ENCODE results near the gene UBQLN3.
A peak's percentile ranks its signal among the peaks of the same experiment; 100 is the strongest.

The UBQLN3 gene

DNA sequence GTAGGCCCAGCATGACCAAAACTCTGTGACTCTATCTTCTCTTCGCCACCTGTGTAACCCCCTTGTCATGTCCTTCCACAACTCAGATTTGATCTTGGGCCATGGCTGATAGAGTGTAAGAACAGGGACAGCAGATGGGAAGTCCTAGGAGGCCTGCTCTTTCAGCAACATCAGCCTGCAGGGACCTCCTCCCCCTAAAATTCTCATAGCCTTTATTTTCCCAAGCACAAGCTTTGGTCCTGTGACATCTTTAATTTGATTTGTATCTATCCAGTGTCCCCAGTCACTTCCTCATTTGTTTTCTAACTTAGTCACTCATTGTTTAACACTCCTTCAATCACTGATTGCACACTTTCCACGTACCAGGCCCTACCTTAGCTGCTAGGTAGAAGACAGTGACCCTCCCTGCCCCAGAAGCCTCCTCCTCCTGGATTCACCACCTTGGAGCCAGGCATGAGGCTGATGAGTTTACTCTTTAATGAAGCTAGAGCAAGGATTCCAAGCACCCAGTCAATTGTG is 5.3 kb downstream of the UBQLN3 start:
- no peak for DNase-seq

DNA sequence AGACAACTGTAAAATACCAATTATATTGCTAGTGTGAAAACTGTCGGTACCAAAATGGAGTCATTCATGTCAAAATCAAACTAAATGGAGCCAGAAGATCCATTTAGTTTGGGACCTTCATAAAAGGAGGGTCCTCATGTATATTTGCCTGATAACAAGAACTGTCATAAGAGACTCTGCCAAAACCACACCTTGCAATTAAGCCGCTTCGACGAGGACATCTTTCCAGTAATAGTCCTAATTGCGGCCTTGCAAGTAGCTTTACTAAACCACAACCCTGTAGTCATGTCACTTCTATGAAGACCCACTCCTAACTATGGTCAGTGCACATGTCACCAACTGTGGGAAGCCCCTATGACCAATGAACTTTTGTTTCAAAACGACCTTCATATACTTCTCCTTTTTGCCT is 9.4 kb downstream of the UBQLN3 start:
- DNase-seq, result no peak

DNA sequence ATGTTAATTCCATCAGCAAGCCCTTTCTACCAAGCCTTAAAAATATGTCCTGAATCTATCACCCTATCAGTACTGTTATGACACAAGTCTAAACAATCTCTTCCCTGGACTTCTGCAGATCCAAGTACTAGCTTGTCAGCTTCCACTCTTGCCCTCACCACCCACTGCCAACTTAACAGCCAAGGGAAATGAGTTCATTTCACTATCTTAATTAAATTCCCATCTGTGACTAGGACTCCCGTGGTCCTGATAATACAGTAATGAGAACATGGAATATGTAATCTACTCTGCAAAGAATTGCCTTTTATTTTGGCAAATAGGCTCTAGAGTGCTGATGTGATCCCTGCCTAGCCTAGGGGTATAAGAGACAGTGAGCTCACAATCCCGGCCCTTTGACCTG is 10.1 kb downstream of the UBQLN3 start:
- DNase-seq, result no peak

DNA sequence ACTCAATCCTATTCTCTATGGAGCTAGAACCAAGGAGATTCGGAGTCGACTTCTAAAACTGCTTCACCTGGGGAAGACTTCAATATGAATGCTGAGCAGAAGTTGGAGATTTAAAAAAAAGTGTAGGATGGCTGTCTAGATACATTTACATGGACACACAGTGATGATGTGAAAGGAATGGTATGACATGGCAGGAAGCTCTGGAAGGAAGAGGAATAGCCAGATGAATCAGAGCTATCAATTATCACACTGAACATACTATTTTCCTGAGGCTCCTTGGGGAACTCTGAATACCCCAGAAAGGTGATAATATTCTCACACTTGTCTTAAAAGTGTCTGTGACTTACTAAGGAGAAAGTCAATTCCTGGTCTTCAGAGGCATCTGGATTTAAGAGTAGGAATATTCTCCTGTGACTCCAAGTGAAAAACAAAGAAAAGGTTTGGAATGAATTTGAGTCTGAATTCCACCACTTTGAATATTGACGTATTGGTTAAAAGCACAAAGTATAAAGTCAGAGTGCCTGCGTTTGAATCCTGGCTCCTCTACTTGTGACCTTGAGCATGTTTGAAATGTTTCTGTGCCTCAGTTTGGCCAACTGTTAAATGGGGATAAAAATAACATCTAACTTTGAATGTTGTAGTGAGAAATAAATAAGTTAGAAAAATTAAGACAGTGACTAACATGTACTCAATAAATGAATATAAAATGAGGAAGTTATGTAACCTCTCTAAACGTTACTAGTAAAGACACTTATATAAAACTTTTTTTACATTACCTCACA is 20.0 kb downstream of the UBQLN3 start:
- DNase-seq, result no peak

DNA sequence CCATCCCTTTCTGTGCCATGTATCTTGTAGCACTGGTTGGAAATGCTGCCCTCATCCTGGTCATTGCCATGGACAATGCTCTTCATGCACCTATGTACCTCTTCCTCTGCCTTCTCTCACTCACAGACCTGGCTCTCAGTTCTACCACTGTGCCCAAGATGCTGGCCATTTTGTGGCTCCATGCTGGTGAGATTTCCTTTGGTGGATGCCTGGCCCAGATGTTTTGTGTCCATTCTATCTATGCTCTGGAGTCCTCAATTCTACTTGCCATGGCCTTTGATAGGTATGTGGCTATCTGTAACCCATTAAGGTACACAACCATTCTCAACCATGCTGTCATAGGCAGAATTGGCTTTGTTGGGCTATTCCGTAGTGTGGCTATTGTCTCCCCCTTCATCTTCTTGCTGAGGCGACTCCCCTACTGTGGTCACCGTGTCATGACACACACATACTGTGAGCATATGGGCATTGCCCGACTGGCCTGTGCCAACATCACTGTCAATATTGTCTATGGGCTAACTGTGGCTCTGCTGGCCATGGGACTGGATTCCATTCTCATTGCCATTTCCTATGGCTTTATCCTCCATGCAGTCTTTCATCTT is 20.9 kb downstream of the UBQLN3 start:
- DNase-seq, result no peak

DNA sequence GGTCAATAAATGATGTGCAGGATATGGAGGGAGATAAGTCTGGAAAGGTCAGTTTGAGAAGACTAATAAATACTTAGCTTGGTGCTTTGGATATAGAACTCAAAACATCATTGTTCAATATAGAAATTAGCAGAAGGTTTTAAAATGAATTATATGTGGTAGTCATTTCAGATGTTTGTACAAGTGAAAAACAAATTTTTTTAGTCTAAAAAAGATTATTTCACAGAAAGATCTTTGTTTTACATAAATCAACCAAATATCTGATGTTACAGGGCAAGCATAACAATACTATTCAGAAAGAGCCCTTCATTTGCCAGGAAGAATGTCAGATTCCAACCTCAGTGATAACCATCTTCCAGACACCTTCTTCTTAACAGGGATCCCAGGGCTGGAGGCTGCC is 21.4 kb downstream of the UBQLN3 start, which contains the start of gene OR52D1:
Gene OR52D1, plus strand, starts transcription at position 301 of the 400 bp plus-strand sequence. Its CDS starts 22 bp downstream, at position 323.
- DNase-seq, result no peak

DNA sequence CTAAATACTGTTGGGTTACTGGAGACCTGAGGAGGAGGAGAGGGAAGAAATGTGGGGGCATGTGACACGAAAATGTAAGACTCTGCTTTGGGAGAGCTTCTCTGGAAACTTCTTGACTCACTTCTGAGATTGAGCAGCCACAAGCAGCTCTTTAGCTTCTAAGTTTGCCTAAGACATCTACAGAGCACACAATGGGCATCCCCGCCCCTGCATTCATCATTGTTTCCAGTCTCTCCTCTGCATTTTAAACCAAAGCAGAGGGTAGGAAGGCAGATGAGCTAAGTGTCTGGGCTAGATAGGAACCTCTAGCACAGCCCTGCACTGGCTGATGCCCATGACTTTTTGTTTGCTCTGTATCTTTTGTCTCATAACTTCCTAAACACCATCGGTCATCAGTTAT is 23.3 kb downstream of the UBQLN3 start:
- no peak for DNase-seq

DNA sequence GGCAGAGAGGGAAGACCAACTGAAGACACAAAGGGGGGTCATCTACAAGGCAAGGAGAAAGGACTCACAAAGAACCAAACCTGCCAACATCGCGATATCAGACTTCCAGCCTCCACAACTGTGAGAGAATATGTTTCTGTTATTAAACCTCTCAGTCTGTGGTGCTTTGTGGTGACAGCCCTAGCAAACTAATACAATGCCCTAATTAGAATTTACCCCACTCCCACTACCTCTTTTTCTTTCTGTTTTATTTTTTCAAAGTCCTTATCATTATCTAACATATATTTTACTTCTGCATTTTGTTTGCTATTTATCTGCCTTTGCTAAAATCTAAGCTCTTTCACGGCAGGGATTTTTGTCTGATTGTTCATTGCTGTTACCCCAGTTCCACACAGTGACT is 23.8 kb downstream of the UBQLN3 start:
- no peak for DNase-seq

DNA sequence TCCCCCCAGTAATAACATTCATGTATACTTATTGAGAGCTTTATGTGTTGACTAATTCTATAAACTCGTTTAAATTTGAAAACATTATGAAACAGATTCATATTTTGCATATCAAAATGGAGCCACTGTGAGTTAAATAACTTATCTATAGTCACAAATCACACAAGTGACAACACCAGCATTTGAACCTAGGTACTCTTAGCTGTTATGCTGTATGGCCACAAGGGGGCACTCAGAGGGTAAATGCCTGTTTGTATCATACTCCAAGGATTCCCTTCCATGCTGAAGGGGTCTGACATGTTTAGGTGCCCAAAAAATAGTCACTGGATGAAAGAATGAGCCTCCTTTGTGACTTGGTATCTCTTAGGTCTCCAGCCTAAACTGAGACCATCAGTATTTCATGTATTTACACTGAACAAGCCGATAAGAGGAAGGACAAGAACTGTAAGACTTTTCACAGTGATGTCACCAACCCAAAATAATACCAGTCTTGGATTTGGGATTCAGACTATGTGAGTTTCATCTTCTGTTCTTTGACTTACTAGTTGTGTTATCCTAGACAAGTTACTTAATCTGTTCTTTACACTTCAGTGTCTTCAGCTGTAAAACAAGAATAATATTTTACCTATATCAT is 33.5 kb downstream of the UBQLN3 start:
- peak; percentile 20 for DNase-seq

DNA sequence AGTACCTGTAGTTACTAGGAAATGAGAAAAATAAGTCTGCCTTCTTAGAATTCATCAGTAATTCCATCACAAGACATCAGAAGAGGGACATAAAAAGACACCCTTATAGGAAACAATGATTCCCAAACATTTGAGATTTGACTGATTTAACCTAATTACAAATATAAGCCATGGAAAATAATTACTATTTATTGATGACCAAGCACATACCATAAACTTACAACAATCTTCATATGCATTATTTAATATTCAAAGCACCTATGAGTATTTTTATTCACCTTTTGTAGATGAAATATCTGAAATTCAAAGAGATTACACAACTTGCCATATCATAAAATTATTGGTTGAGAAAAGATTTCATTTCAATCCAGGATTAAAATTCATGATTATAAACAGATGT is 35.8 kb downstream of the UBQLN3 start:
- no peak for DNase-seq

DNA sequence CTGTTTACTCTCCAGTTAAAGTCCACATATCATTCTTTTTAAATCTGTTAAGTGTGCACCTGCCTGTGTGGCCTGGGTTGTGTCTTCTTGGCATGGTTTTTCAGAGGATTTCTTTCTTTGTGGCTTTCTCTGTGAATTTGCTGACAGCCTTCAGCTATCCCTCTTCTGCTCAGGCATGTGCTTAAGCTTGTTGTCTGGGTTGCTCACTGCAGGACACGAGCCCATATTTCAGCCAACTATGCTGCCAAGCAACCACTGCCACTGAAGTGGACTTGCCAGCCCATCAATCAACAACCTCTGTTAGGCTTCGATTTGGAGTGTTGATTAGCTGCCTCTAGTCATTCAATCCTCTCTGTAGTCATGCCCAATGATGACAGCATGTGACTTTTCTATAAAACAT is 42.2 kb downstream of the UBQLN3 start:
- DNase-seq, result no peak

DNA sequence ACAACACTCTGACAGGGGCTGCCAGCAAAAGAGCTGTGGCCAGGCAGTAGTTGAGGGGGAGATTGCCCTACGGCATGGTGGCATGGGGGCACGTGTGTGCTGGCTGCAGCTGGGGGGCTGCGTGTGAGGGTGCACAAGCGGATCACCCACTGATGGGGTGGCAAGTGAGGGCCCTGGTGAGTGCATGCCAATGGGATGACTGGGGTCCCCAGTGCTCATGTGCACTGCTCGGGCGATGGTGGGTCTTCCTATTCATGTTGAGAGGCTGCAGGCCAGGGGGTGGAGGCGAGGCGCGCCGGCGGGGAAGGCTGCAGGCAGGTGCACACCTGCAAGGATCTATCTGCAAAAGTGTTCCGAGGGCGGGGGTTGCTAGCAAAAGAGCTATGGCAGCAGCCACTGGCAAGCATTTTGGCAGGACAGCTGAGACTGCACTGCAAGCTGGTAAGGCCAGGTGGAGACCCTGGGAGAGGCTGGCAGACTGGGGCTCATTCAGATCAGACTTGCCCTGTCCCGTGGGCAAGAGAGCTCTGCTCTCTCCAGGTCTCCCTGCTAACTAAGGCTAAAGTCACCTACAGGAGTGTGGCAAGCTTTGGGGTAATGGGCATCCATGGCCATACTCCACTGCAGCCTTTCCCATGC is 48.7 kb downstream of the UBQLN3 start:
- no peak for DNase-seq
